KG1 (cell line): ENCODE data around the gene GOLGA3.
"Not testable (repeated sequence)": the region's sequence is repeated elsewhere in the genome, so short reads cannot be mapped to it uniquely, and the experiment has no call there.

ENCODE experiments used
- DNase-seq: peaks from one replicate; lab custom pipeline; 2025; lab: John Stamatoyannopoulos, UW

GOLGA3 gene, protein sequence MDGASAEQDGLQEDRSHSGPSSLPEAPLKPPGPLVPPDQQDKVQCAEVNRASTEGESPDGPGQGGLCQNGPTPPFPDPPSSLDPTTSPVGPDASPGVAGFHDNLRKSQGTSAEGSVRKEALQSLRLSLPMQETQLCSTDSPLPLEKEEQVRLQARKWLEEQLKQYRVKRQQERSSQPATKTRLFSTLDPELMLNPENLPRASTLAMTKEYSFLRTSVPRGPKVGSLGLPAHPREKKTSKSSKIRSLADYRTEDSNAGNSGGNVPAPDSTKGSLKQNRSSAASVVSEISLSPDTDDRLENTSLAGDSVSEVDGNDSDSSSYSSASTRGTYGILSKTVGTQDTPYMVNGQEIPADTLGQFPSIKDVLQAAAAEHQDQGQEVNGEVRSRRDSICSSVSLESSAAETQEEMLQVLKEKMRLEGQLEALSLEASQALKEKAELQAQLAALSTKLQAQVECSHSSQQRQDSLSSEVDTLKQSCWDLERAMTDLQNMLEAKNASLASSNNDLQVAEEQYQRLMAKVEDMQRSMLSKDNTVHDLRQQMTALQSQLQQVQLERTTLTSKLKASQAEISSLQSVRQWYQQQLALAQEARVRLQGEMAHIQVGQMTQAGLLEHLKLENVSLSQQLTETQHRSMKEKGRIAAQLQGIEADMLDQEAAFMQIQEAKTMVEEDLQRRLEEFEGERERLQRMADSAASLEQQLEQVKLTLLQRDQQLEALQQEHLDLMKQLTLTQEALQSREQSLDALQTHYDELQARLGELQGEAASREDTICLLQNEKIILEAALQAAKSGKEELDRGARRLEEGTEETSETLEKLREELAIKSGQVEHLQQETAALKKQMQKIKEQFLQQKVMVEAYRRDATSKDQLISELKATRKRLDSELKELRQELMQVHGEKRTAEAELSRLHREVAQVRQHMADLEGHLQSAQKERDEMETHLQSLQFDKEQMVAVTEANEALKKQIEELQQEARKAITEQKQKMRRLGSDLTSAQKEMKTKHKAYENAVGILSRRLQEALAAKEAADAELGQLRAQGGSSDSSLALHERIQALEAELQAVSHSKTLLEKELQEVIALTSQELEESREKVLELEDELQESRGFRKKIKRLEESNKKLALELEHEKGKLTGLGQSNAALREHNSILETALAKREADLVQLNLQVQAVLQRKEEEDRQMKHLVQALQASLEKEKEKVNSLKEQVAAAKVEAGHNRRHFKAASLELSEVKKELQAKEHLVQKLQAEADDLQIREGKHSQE (N-terminal part only)

DNA sequence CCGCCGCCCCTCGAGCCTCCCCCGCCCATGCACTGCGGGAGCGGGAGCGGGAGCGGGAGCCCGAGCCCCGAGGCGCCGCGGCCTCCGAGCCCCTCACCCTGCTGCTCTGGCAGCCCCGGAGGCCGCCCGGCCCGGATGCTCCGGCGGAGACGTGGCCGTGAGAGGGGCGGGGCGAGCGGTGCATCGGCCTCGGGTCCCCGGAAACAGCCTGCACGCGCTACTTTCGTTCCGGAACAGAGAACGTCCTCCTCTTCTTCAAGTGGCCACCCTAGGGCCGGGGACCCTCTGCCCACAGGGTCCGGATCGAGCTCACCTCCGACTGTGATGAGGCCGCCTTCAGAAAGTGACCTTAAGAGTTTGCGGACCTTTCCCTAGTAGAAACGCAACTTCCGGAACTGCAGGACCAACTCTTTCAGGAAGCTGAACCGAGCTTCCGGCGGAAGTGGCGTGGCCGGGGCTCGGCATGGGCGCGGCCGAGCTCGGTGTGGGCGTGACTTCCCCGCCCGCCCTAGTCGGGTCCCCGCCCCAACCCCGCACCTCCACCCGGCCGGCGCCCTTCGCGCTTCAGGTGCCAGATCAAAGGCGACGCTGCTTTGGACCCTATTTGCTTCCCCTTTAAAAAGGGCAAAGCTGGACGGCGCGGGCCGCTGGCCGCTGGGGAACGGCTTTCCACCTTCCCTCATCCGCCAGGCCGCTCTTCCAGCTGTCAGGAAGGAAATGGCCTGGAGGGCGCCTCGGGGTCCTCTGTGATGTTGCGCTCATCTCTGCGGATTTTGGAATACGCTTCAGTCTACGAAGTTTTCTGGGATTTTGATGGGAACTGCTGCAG, at the start of gene GOLGA3:
GOLGA3 (minus strand) TSS at position 164 of the 829 bp plus-strand sequence. CDS start 6,741 bp downstream, outside the sequence.
- peak; percentile 88 for DNase-seq

GRCh38 chr12:132874620-132875019, 46.0 kb upstream of the GOLGA3 start:
- DNase-seq, result not testable (repeated sequence)

GRCh38 chr12:132874175-132874574, 45.5 kb upstream of the GOLGA3 start:
- no peak for DNase-seq

DNA sequence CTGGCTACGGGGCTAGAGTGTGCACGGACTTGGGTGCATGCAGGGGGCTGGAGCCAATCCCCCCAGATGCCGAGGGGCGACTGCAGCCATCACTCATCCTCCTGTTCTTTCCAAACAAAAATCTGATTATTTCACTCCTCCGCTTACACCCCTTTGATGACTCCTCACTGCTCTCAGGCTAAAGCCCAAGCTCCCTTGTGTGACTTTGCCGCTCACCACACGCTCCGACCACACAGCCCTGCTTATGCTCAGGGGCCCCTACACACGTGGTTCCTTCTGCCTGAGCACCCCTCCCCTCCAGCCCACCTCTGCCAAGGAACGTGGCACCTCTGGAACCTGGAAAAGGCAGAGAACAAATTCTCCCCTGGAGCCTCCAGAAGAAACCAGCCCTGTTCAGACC, 45.1 kb upstream of the GOLGA3 start:
- no peak for DNase-seq

DNA sequence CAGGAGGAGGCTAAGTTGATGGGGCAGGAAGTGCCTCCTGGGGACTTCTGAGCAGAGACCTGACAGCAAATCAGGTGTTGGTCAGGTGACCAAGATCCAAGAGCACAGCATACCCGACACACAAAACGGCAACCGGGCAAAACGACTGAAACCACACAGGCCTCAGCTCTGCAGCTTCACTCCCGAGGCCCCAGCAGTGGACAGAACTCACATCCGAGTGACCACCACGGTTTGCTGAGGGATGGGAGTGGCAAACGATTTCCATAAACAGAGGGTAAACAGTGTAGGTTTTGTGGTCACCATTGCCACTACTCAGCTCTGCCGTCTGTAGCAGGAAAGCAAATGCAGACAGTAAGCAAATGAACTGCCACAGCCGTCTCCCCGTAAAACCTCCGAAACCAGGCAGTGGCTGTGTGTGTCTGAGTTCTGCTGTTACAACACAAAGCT, 44.3 kb upstream of the GOLGA3 start:
- DNase-seq, result no peak

DNA sequence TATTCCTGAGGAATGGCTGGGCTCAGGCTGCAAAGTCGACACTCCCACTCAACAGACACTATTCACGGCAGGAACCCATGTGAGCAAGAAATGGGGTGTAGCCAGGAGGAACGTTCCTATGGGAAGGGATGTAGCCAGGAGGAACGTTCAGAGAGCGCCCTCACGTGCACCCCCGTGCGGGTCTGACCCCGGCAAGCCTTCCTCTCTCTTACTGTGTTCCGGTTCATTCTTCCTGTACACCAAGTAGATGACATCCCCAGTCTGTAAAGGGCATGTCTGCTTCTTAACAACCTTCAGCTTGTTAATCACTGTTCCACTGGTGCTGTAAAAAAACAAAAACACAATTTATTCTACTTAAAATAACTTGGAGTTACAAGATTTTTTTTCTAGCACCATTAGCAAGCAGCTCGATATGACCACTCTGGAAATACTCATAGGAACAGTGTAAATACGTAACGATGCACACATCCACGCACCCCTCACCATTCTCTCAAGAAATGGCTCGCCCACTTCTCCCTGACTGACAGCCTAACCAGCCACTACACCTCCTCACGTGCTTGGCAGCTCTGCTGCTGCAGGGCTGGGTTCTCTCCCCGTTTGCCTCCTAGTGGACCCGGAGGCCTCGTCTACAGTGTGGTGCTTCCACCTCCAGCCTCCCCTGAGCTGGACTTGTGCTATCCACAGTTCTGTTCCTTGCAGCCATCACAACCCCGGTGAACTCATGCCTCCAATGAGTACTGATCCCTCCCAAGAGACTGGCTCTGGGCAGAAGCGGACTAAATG, 43.6 kb upstream of the GOLGA3 start:
- DNase-seq, result no peak

GRCh38 chr12:132869551-132869950, 40.9 kb upstream of the GOLGA3 start:
- no peak for DNase-seq

GRCh38 chr12:132866251-132866828, 37.7 kb upstream of the GOLGA3 start:
- DNase-seq, result no peak

DNA sequence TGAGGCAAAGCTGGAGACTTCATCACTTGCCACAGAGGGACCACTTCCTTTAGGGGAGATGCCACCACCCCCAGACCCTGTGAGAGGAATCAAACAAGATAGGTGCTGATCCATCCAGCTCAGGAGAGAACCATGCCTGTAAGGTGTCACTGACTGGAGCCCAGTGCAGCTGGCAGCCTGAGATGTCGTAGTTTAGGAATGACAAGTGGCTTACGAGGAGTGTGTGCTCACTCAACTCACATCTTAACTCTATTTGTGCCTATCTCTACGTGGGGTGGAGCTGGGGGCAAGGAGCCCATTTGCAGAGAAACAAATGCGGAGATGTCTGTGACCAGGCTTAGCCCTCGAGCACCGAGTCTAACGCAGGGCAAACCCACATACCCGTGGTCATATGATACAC, 32.9 kb upstream of the GOLGA3 start:
- no peak for DNase-seq

GRCh38 chr12:132858718-132859266, 30.1 kb upstream of the GOLGA3 start:
- DNase-seq, result no peak

- DNase-seq, result not testable (repeated sequence)
Observed at GRCh38 chr12:132857019-132857418, 28.4 kb upstream of the GOLGA3 start.

DNA sequence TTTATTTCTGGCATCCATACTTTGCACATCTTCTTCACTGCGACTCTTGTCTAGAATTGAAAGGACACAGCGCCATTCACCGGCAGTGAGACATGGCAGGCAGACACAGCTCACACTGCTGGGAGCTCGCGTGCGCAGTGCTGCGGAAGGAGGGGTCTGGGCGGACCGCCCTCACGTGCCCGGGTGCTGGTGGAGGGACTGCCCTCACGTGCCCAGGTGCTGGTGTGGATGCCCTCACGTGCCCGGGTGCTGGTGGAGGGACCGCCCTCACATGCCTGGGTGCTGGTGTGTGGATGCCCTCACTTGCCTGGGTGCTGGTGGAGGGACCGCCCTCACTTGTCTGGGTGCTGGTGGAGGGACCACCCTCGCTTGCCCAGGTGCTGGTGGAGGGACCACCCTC, 27.9 kb upstream of the GOLGA3 start:
- DNase-seq, result no peak

GRCh38 chr12:132855211-132855610, 26.5 kb upstream of the GOLGA3 start:
- DNase-seq, result not testable (repeated sequence)

GRCh38 chr12:132853285-132854092, 24.8 kb upstream of the GOLGA3 start:
- no peak for DNase-seq

DNA sequence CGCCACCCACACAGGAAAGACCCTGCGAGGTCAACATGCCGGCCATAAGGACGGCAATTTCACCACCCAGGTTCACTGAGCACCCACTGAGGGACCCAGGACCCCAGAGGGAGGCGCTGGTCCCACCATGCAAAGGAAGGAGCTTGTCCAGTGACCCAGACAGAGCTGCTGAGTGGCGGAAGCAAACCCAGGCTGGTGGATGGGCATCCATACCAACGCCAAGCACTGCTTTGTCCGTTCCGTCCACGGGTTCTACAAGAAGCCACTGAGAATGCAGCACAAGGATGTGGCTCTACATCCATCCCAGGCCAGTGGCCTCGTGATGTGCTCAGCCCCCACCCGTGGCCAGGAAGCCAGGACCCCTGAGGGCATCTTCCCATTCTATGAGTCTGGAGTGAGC, 23.8 kb upstream of the GOLGA3 start:
- no peak for DNase-seq

- no peak for DNase-seq
Observed at GRCh38 chr12:132851465-132851864, 22.8 kb upstream of the GOLGA3 start.

DNA sequence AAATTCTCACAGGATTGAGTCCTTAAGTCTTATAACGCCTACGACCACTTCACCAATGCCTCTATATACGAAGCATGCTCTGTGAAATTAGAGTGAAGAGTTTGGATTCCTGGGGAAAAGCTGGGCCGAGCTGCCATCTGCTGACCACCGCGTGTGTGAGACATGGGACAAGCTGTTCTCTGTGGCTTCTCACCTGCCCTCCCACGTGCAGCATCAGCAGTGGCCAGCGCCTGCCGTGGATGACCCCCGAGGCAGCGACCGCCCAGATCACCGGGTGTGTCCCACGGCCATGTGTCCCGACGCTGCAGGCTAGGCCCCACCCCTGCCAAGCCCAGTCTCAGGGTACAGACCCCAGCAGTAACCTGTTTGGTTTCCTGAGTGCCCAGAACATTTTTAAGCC, 21.6 kb upstream of the GOLGA3 start:
- DNase-seq, result no peak

GRCh38 chr12:132848521-132848920, 19.9 kb upstream of the GOLGA3 start:
- no peak for DNase-seq
